SU-DHL-6 (cell line): ENCODE results near the gene GRK2.

Experiments used
- H2AFZ ChIP-seq: fragments of 200-600 bp; sonication (generic); 2 replicates; pipeline ENCODE4 v1.6.1; 2014; ENCODE audit warnings: low read depth, mild to moderate bottlenecking, moderate library complexity, mixed read lengths, antibody characterized with exemption, low read length; ENCODE audit not compliant: severe bottlenecking
- H3F3A ChIP-seq: fragments of 200-600 bp; shearing (Covaris generic); 2 replicates; pipeline ENCODE4 v1.6.0; 2016; ENCODE audit warnings: antibody characterized with exemption, mild to moderate bottlenecking; ENCODE audit not compliant: insufficient read depth
- H3K27ac ChIP-seq: fragments of 200-600 bp; sonication (generic); 2 replicates; pipeline ENCODE4 v1.5.1; 2016; ENCODE audit warnings: low read depth, mild to moderate bottlenecking, low read length, moderate library complexity, mixed read lengths
- H3K27me3 ChIP-seq: fragments of 200-600 bp; sonication (generic), shearing (Covaris generic); 2 replicates; pipeline ENCODE4 v1.6.0; 2014; ENCODE audit warnings: mild to moderate bottlenecking, low read length
- H3K36me3 ChIP-seq: fragments of 200-600 bp; sonication (generic); 2 replicates; pipeline ENCODE4 v1.6.1; 2014; ENCODE audit warnings: mild to moderate bottlenecking, low read length, mixed read lengths
- H3K4me2 ChIP-seq: fragments of 300-600, 200-600 bp; shearing (Covaris generic), sonication (generic); 2 replicates; pipeline ENCODE4 v1.6.0; 2014; ENCODE audit warnings: low read length, low read depth, mild to moderate bottlenecking; ENCODE audit not compliant: poor library complexity, severe bottlenecking
- H3K4me3 ChIP-seq: fragments of 200-600 bp; sonication (generic); 2 replicates; pipeline ENCODE4 v1.5.1; 2014; ENCODE audit warnings: antibody characterized with exemption, low read length, mild to moderate bottlenecking, mixed read lengths; ENCODE audit not compliant: insufficient read depth, poor library complexity, severe bottlenecking
- H3K79me2 ChIP-seq: fragments of 200-600 bp; sonication (generic); 2 replicates; pipeline ENCODE4 v1.6.1; 2014; ENCODE audit warnings: mild to moderate bottlenecking, low read length, moderate library complexity; ENCODE audit not compliant: insufficient read depth
- H3K9ac ChIP-seq: fragments of 200-600 bp; sonication (generic); 2 replicates; pipeline ENCODE4 v1.7.0; 2014; ENCODE audit warnings: mild to moderate bottlenecking, low read length
- H3K9me2 ChIP-seq: fragments of 200-600 bp; sonication (generic); replicated peaks from 2 replicates; pipeline ENCODE4 v1.6.1; 2014; ENCODE audit warnings: low read length; ENCODE audit not compliant: insufficient read depth
- H3K9me3 ChIP-seq: fragments of 200-600 bp; sonication (generic); 2 replicates; pipeline ENCODE4 v1.6.1; 2014; ENCODE audit warnings: low read length, mixed read lengths; ENCODE audit not compliant: insufficient read depth
- H4K20me1 ChIP-seq: fragments of 200-600 bp; sonication (generic); 2 replicates; pipeline ENCODE4 v1.6.1; 2014; ENCODE audit warnings: low read depth, mild to moderate bottlenecking, antibody characterized with exemption, low read length, moderate library complexity, mixed read lengths
- EZH2phosphoT487 ChIP-seq: fragments of 200-600 bp; sonication (generic), shearing (Covaris generic); conservative IDR thresholded peaks from 2 replicates; pipeline ENCODE4 v1.6.1; 2018; ENCODE audit warnings: mild to moderate bottlenecking, antibody characterized with exemption, low read length, moderate library complexity, mixed read lengths
- TF ChIP-seq, protein P1 (sequence below): fragments of 200-600 bp; sonication (generic); IDR thresholded peaks from one replicate; pipeline ENCODE4 v1.5.1; 2017; ENCODE audit warnings: antibody characterized with exemption, mild to moderate bottlenecking, low read length, moderate library complexity; ENCODE audit not compliant: insufficient read depth, poor library complexity, severe bottlenecking

Gene GRK2

DNA sequence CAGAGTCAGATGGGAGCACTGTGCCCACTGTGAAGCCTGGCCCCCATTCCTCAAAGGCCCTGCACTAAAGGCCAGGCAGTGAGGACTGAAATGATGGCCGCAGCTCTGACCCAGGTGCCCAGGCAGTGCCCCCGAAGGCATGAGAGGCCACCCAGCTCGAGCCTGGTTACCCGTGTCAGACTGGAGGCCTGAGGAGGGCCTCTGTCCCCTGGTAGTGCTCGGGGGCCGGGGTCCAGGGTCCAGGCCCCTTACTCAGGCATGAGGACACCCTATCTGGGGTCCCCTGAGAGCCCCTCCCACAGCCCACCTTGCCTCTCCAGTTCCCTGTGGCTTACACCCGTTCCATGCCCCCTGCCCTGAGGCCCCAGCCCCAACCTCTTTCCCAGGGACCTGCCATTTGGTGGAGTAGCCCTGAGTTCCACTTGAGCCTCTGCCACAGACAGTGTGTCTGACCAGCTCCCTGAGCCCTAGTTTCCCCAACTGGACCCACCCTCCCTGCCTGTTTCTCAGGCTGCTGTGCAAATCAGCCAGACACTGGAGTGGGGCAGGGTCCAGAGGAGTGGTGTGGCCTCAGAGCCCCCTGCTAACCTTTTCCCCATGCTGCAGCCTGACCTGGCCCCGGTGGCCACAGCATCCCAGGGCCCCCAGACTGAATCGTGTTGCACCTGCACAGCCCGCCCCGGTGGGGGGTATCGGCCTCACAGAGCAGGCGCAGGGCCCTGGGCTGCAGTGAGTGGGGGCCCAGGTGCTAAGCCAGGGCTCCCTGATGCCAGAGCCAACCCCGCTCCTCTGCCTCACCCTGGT is 12.1 kb downstream of the GRK2 start:
- Histone ChIP-seq H3K27ac (peak overlapping the region; percentile 97), H3F3A (peaks cover 18% of the 10 kb centered on the region), H3K4me2 (peak overlapping the region; percentile 73), H3K27me3 (no peaks in the 10 kb centered on the region), H3K9ac (peak overlapping the region; percentile 73), H4K20me1 (no peaks in the 10 kb centered on the region), H3K79me2 (peaks cover 58% of the 10 kb centered on the region), H3K9me3 (no peaks in the 10 kb centered on the region), H3K4me3 (no peak overlapping the region), H3K36me3 (peaks cover 3% of the 10 kb centered on the region; the same call in 1 of the 2 replicates), H3K9me2 (no peaks in the 10 kb centered on the region), H2AFZ (no peak overlapping the region)
- no peak for TF ChIP-seq EZH2phosphoT487
- TF ChIP-seq, protein P1, sequence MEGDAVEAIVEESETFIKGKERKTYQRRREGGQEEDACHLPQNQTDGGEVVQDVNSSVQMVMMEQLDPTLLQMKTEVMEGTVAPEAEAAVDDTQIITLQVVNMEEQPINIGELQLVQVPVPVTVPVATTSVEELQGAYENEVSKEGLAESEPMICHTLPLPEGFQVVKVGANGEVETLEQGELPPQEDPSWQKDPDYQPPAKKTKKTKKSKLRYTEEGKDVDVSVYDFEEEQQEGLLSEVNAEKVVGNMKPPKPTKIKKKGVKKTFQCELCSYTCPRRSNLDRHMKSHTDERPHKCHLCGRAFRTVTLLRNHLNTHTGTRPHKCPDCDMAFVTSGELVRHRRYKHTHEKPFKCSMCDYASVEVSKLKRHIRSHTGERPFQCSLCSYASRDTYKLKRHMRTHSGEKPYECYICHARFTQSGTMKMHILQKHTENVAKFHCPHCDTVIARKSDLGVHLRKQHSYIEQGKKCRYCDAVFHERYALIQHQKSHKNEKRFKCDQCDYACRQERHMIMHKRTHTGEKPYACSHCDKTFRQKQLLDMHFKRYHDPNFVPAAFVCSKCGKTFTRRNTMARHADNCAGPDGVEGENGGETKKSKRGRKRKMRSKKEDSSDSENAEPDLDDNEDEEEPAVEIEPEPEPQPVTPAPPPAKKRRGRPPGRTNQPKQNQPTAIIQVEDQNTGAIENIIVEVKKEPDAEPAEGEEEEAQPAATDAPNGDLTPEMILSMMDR = no peak

GRCh38 chr11:67278939-67279588 is 12.8 kb downstream of the GRK2 start:
- Histone ChIP-seq H3K36me3 (peaks cover 3% of the 10 kb centered on the region; the same call in 1 of the 2 replicates), H3K4me3 (no peak overlapping the region), H4K20me1 (no peaks in the 10 kb centered on the region), H3F3A (peaks cover 18% of the 10 kb centered on the region), H3K79me2 (peaks cover 51% of the 10 kb centered on the region), H3K4me2 (no peak overlapping the region), H3K27me3 (no peaks in the 10 kb centered on the region), H3K27ac (no peak overlapping the region), H2AFZ (no peak overlapping the region), H3K9me3 (no peaks in the 10 kb centered on the region), H3K9ac (no peak overlapping the region), H3K9me2 (no peaks in the 10 kb centered on the region)
- no peak for TF ChIP-seq EZH2phosphoT487

DNA sequence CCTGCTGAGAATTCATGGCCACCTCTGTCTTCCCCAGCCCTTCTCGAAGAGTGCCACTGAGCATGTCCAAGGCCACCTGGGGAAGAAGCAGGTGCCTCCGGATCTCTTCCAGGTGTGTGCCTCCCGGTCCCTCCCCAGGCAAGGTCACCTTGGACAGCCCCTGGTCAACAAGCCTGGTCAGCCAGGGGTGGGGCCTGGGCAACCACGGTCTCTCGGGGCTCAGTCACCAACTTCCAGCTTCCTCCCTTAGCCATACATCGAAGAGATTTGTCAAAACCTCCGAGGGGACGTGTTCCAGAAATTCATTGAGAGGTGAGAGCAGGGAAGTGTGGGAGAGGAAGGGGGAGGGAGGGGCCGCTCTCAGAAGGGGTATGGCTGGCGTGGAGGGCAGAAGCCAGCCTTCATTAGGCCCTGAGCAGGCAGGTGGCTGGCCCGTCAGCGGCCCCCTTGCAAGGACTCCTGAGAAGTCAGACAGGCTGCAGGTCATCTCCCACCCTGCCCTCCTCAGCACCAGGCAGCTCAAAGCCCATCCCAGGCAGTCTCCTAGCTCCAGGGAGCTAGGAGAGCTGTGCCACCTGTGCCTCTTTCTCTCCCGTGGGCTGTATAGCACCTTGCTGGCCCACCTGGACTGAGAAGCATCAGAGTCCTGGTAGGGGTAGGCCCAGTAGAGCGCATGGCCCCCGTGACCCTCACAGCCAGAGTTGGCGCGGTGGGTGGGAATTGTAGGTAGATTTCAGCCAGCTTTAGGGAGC is 13.5 kb downstream of the GRK2 start:
- H3K4me3 ChIP-seq = no peak overlapping the region
- H3K9me3 ChIP-seq = no peaks in the 10 kb centered on the region
- no peak overlapping the region for H3K9ac ChIP-seq
- H3K27ac ChIP-seq = no peak overlapping the region
- H3K9me2 ChIP-seq = no peaks in the 10 kb centered on the region
- H4K20me1 ChIP-seq = no peaks in the 10 kb centered on the region
- TF ChIP-seq EZH2phosphoT487 = no peak
- TF ChIP-seq, protein P1 = no peak
- peaks cover 18% of the 10 kb centered on the region for H3F3A ChIP-seq
- peaks cover 44% of the 10 kb centered on the region for H3K79me2 ChIP-seq
- H3K36me3 ChIP-seq = peaks cover 3% of the 10 kb centered on the region; the same call in 1 of the 2 replicates
- H3K27me3 ChIP-seq = no peaks in the 10 kb centered on the region
- no peak overlapping the region for H3K4me2 ChIP-seq
- no peak overlapping the region for H2AFZ ChIP-seq
